Stomach (tissue), 4 donors: ENCODE measurements around the gene EGFLAM.

ENCODE experiments used
- CTCF ChIP-seq, 7 experiments: fragments of 450-650 bp in 4 of 7; fragments of 200-600 bp in 3 of 7; sonication (generic) in 3 of 7; IDR thresholded peaks; one replicate each; pipeline ENCODE4 v1.5.1; 2016 to 2019; ENCODE audit warnings: antibody characterized with exemption in 7 of 7, control low read depth in 2 of 7, mild to moderate bottlenecking in 1 of 7
- EP300 ChIP-seq: sonication (generic); formaldehyde crosslinking; IDR thresholded peaks from one replicate; pipeline ENCODE4 v1.6.1; 2017; ENCODE audit warnings: antibody characterized with exemption
- POLR2A ChIP-seq, 4 donors: fragments of 450-650 bp; IDR thresholded peaks; one replicate each; pipeline ENCODE4 v1.6.1; 2016; ENCODE audit warnings: antibody characterized with exemption in 4 of 4, control low read depth in 2 of 4, mild to moderate bottlenecking in 1 of 4, moderate library complexity in 1 of 4
- POLR2AphosphoS5 ChIP-seq, 3 donors: sonication (generic); formaldehyde crosslinking; IDR thresholded peaks; one replicate each; pipeline ENCODE4 v1.6.1; 2016; ENCODE audit warnings: antibody characterized with exemption in 3 of 3

GRCh38 chr5:38468202-38468673 lies 209.9 kb downstream of the EGFLAM start:
- TF ChIP-seq CTCF (IDR thresholded peaks at IDR 0.05) (no peak), POLR2A (IDR thresholded peaks at IDR 0.05) (no peak), POLR2AphosphoS5 (IDR thresholded peaks at IDR 0.05) (peak in 1 of 3 donors; percentile 64), EP300 (no peak)
